HEK293 (cell line): ENCODE measurements around the gene GPS1.

Experiments used
- CTCF ChIA-PET: fragments of 350-600 bp; formaldehyde crosslinking; extraction: SDS; loops from one replicate; lab custom pipeline; 2021; ENCODE audit warnings: antibody characterized with exemption; lab: Yijun Ruan, JAX
- POLR2A ChIA-PET: fragments of 300-600 bp; formaldehyde crosslinking; extraction: SDS; loops from one replicate; lab custom pipeline; 2020; ENCODE audit warnings: antibody characterized with exemption, inconsistent platforms; lab: Yijun Ruan, JAX
- H3K27ac ChIP-seq: fragments of 200-500 bp; sonication (Bioruptor generic); 2 replicates; pipeline ENCODE4 v1.5.1; 2014; ENCODE audit warnings: low read depth, low read length, control low read depth, inconsistent platforms; ENCODE audit errors: extremely low read depth
- H3K36me3 ChIP-seq, 2 experiments: fragments of 200-500 bp in 1 of 2; sonication (Bioruptor generic) in 1 of 2; 1 replicate in 1 of 2; 2 replicates in 1 of 2; pipeline ENCODE4 v1.5.1; 2014 to 2017; ENCODE audit warnings: inconsistent platforms in 2 of 2, low read length in 2 of 2; ENCODE audit not compliant: control insufficient read depth in 2 of 2, insufficient read depth in 1 of 2
- H3K4me1 ChIP-seq: fragments of 200-500 bp; sonication (Bioruptor generic); 2 replicates; pipeline ENCODE4 v1.5.1; 2014; ENCODE audit warnings: mild to moderate bottlenecking, low read length, inconsistent platforms; ENCODE audit not compliant: control insufficient read depth, insufficient read depth
- H3K4me3 ChIP-seq: 2 replicates; pipeline ENCODE4 v1.5.1; 2011; ENCODE audit warnings: low read depth, mild to moderate bottlenecking, control low read depth, low read length, moderate library complexity
- H3K9me3 ChIP-seq: fragments of 200-500 bp; sonication (Bioruptor generic); 2 replicates; pipeline ENCODE4 v1.5.1; 2014; ENCODE audit warnings: low read depth, low read length, inconsistent platforms; ENCODE audit not compliant: control insufficient read depth, insufficient read depth
- GLIS2 ChIP-seq: fragments of 450-650 bp; formaldehyde crosslinking; IDR thresholded peaks from 2 replicates; pipeline ENCODE4 v1.5.1; 2016; ENCODE audit warnings: missing biosample characterization, missing genetic modification characterization
- HIC1 ChIP-seq: fragments of 450-650 bp; formaldehyde crosslinking; IDR thresholded peaks from 2 replicates; pipeline ENCODE4 v1.5.1; 2016; ENCODE audit warnings: missing biosample characterization, missing genetic modification characterization
- HOXA7 ChIP-seq: sonication (generic); formaldehyde crosslinking; IDR thresholded peaks from 2 replicates; pipeline ENCODE4 v1.8.1; 2022; ENCODE audit warnings: missing genetic modification reagents, borderline replicate concordance
- KLF9 ChIP-seq: fragments of 450-650 bp; formaldehyde crosslinking; IDR thresholded peaks from 2 replicates; pipeline ENCODE4 v1.5.1; 2016; ENCODE audit warnings: missing biosample characterization, missing genetic modification characterization, low read depth
- MYNN ChIP-seq: fragments of 450-650 bp; formaldehyde crosslinking; IDR thresholded peaks from 2 replicates; pipeline ENCODE4 v1.5.1; 2016; ENCODE audit warnings: missing biosample characterization, missing genetic modification characterization, borderline replicate concordance
- PRDM10 ChIP-seq: fragments of 450-650 bp; formaldehyde crosslinking; IDR thresholded peaks from 2 replicates; pipeline ENCODE4 v1.5.1; 2016; ENCODE audit warnings: missing biosample characterization, missing genetic modification characterization
- PRDM2 ChIP-seq: fragments of 450-650 bp; formaldehyde crosslinking; IDR thresholded peaks from 2 replicates; pipeline ENCODE4 v1.5.1; 2016; ENCODE audit warnings: missing biosample characterization, missing genetic modification characterization, borderline replicate concordance
- ZBTB26 ChIP-seq: fragments of 450-650 bp; formaldehyde crosslinking; optimal IDR thresholded peaks from 2 replicates; pipeline ENCODE3; 2016; ENCODE audit warnings: missing biosample characterization, mild to moderate bottlenecking, missing genetic modification characterization
- ZBTB48 ChIP-seq: fragments of 450-650 bp; formaldehyde crosslinking; IDR thresholded peaks from 2 replicates; pipeline ENCODE4 v1.5.1; 2016; ENCODE audit warnings: missing biosample characterization, missing genetic modification characterization
- ZBTB7A ChIP-seq: fragments of 450-650 bp; formaldehyde crosslinking; IDR thresholded peaks from 2 replicates; pipeline ENCODE4 v1.5.1; 2016; ENCODE audit warnings: low read depth, missing biosample characterization, missing genetic modification characterization
- ZBTB8A ChIP-seq: fragments of 450-650 bp; formaldehyde crosslinking; IDR thresholded peaks from 2 replicates; pipeline ENCODE4 v1.5.1; 2016; ENCODE audit warnings: missing biosample characterization, missing genetic modification characterization
- ZIC2 ChIP-seq: fragments of 450-650 bp; formaldehyde crosslinking; IDR thresholded peaks from 2 replicates; pipeline ENCODE4 v1.5.1; 2016; ENCODE audit warnings: missing biosample characterization, missing genetic modification characterization
- ZNF239 ChIP-seq: fragments of 450-650 bp; formaldehyde crosslinking; IDR thresholded peaks from 2 replicates; pipeline ENCODE4 v1.5.1; 2016; ENCODE audit warnings: missing biosample characterization, missing genetic modification characterization
- ZNF600 ChIP-seq: fragments of 450-650 bp; formaldehyde crosslinking; IDR thresholded peaks from 2 replicates; pipeline ENCODE4 v1.5.1; 2016; ENCODE audit warnings: missing biosample characterization, missing genetic modification characterization
- ZNF629 ChIP-seq: fragments of 450-650 bp; formaldehyde crosslinking; IDR thresholded peaks from 2 replicates; pipeline ENCODE4 v1.5.1; 2017; ENCODE audit warnings: missing biosample characterization, missing genetic modification characterization
- ZNF645 ChIP-seq: fragments of 450-650 bp; formaldehyde crosslinking; IDR thresholded peaks from 2 replicates; pipeline ENCODE4; 2016; ENCODE audit warnings: missing biosample characterization, missing genetic modification characterization
- ZNF785 ChIP-seq: fragments of 450-650 bp; formaldehyde crosslinking; IDR thresholded peaks from 2 replicates; pipeline ENCODE4 v1.5.1; 2016; ENCODE audit warnings: missing biosample characterization, missing genetic modification characterization

Gene GPS1

GRCh38 chr17:82096709-82097183 is 45.0 kb downstream of the GPS1 start:
- POLR2A ChIA-PET, result interaction anchor here (0.6 to 3.9 kb wide), 7 partner anchors 10 to 66 kb away, joined by 3 to 18 read pairs (median 4); partner anchors contain the start of genes DCXR, GPS1, RAC3 and RFNG
- peaks cover 9 to 51% of the 10 kb centered on the region in 2 experiments; a peak in 2 of 3 replicates for H3K36me3 ChIP-seq
- 0 out of 2 replicates have a peak, but pooled peaks have one; percentile 17 for TF ChIP-seq GLIS2 (tag by site-specific recombination)
- TF ChIP-seq ZNF239, result no peak
- TF ChIP-seq ZNF645, result 0 out of 2 replicates have a peak, but pooled peaks have one; percentile 21
- TF ChIP-seq PRDM10 (tag by site-specific recombination), result peak; percentile 94
- no peak for TF ChIP-seq ZBTB7A (tag by site-specific recombination)
- no peak for TF ChIP-seq PRDM2 (tag by site-specific recombination)
- TF ChIP-seq MYNN (tag by site-specific recombination), result 0 out of 2 replicates have a peak, but pooled peaks have one; percentile 1
- TF ChIP-seq ZNF629, result 0 out of 2 replicates have a peak, but pooled peaks have one; percentile 20
- TF ChIP-seq HOXA7, result no peak
- TF ChIP-seq, all 188 proteins: peak for 5
- Histone ChIP-seq H3K4me3 (peak overlapping the region; percentile 84), H3K9me3 (no peaks in the 10 kb centered on the region), H3K4me1 (0 out of 2 replicates have a peak, but pooled peaks cover 7% of the 10 kb centered on the region), H3K27ac (peak overlapping the region; percentile 99)
- CTCF ChIA-PET, result interaction anchor here (0.6 to 1.1 kb wide), 3 partner anchors 59 to 174 kb away, joined by 3 read pairs; partner anchors contain the start of gene DCXR

GRCh38 chr17:82097184-82097918 is 45.7 kb downstream of the GPS1 start:
- 0 out of 2 replicates have a peak, but pooled peaks cover 7% of the 10 kb centered on the region for H3K4me1 ChIP-seq
- H3K36me3 ChIP-seq, result peaks cover 9 to 45% of the 10 kb centered on the region in 2 experiments; a peak in 2 of 3 replicates
- peak overlapping the region; percentile 84 for H3K4me3 ChIP-seq
- ChIA-PET POLR2A (interaction anchor here (0.6 to 3.9 kb wide), 12 partner anchors 10 to 264 kb away, joined by 3 to 18 read pairs (median 4); partner anchors contain the start of genes CENPX, DCXR, GPS1 and LRRC45), CTCF (interaction anchor here (0.7 to 0.9 kb wide), 2 partner anchors 60 to 173 kb away, joined by 3 to 4 read pairs; partner anchors contain the start of gene DCXR)
- no peaks in the 10 kb centered on the region for H3K9me3 ChIP-seq
- H3K27ac ChIP-seq, result peak overlapping the region; percentile 99
- TF ChIP-seq ZNF600, result peak; percentile 56
- no peak for TF ChIP-seq ZNF785
- TF ChIP-seq HIC1 (tag by site-specific recombination), result peak; percentile 71; the same call in 1 of the 2 replicates
- TF ChIP-seq KLF9 (tag by site-specific recombination), result peak; percentile 55; the same call in 1 of the 2 replicates
- 0 out of 2 replicates have a peak, but pooled peaks have one; percentile 4 for TF ChIP-seq MYNN (tag by site-specific recombination)
- peak; percentile 77 for TF ChIP-seq ZBTB26
- peak; percentile 99 for TF ChIP-seq ZIC2 (tag by site-specific recombination)
- TF ChIP-seq ZBTB8A (tag by site-specific recombination), result 0 out of 2 replicates have a peak, but pooled peaks have one; percentile 52
- TF ChIP-seq ZBTB48 (tag by site-specific recombination), result peak; percentile 78
